ENCODE data around the gene BTBD16. TPM values are rescaled to one million over a fixed set of nuclear protein-coding genes. Genes with fewer than 3 reads are reported as not detected.

The BTBD16 gene
- total and polyA plus RNA-seq, 3 donors from 2014 or later, result 4.9 to 21.3 (median 5.3) TPM

- Histone ChIP-seq H3K9me3 (no peaks in the 10 kb centered on the region), H3K27me3 (no peaks in the 10 kb centered on the region), H3K27ac (no peak overlapping the region), H3K36me3 (ENCODE audit: low read depth, missing control alignments) (no peaks in the 10 kb centered on the region), H3K4me3 (no peak overlapping the region), H3K4me1 (no peaks in the 10 kb centered on the region)
- DNase-seq, result no peak
- 85 to 88% methylated on average over 4 of the region's 4 CpGs for WGBS, 2 donors
- intact Hi-C loops (cut with DNase I; ENCODE audit: low total_unique reads), result loop anchor here (10.0 kb wide), 1 partner anchor 86 kb away; no protein-coding TSS in a partner anchor
- TF ChIP-seq POLR2A (IDR thresholded peaks at IDR 0.05), result no peak
- TF ChIP-seq CTCF (IDR thresholded peaks at IDR 0.05), result no peak
These were observed 77.4 kb downstream of the BTBD16 start for GRCh38 chr10:122348512-122348911.

GRCh38 chr10:122348935-122349361 is 77.9 kb downstream of the BTBD16 start:
- no peak overlapping the region for H3K27ac ChIP-seq
- no peaks in the 10 kb centered on the region for H3K36me3 ChIP-seq (ENCODE audit: low read depth, missing control alignments)
- no peaks in the 10 kb centered on the region for H3K4me1 ChIP-seq
- no peak overlapping the region for H3K4me3 ChIP-seq
- 81 to 84% methylated on average over 7 of the region's 7 CpGs for WGBS, 2 donors
- DNase-seq, result no peak
- H3K9me3 ChIP-seq, result no peaks in the 10 kb centered on the region
- intact Hi-C loops (cut with DNase I; ENCODE audit: low total_unique reads), result loop anchor here (10.0 kb wide), 1 partner anchor 86 kb away; no protein-coding TSS in a partner anchor
- TF ChIP-seq CTCF (IDR thresholded peaks at IDR 0.05), result no peak
- no peak for TF ChIP-seq POLR2A (IDR thresholded peaks at IDR 0.05)
- no peaks in the 10 kb centered on the region for H3K27me3 ChIP-seq

GRCh38 chr10:122349758-122350369 is 78.8 kb downstream of the BTBD16 start:
- no peaks in the 10 kb centered on the region for H3K4me1 ChIP-seq
- no peak for DNase-seq
- TF ChIP-seq POLR2A (IDR thresholded peaks at IDR 0.05) (no peak), CTCF (IDR thresholded peaks at IDR 0.05) (no peak)
- H3K36me3 ChIP-seq (ENCODE audit: low read depth, missing control alignments), result no peaks in the 10 kb centered on the region
- H3K4me3 ChIP-seq, result no peak overlapping the region
- intact Hi-C loops (cut with DNase I; ENCODE audit: low total_unique reads), result loop anchor here (10.0 kb wide), 1 partner anchor 85 kb away; no protein-coding TSS in a partner anchor
- WGBS, 2 donors, result 64 to 93% methylated on average over 3 of the region's 3 CpGs
- no peaks in the 10 kb centered on the region for H3K27me3 ChIP-seq
- H3K9me3 ChIP-seq, result no peaks in the 10 kb centered on the region
- no peak overlapping the region for H3K27ac ChIP-seq

GRCh38 chr10:122350893-122351292 is 79.8 kb downstream of the BTBD16 start:
- intact Hi-C loops (cut with DNase I; ENCODE audit: low total_unique reads), result no loop called here
- Histone ChIP-seq H3K4me1 (no peaks in the 10 kb centered on the region), H3K9me3 (no peaks in the 10 kb centered on the region), H3K36me3 (ENCODE audit: low read depth, missing control alignments) (no peaks in the 10 kb centered on the region), H3K27ac (no peak overlapping the region), H3K27me3 (no peaks in the 10 kb centered on the region), H3K4me3 (no peak overlapping the region)
- no peak for DNase-seq
- 89 to 93% methylated on average over 12 of the region's 12 CpGs for WGBS, 2 donors
- TF ChIP-seq CTCF (IDR thresholded peaks at IDR 0.05) (no peak), POLR2A (IDR thresholded peaks at IDR 0.05) (no peak)

Measured in testis (tissue), 3 donors.